Trophoblast cell (in vitro differentiated cells and primary cell): ENCODE measurements around the gene TSPAN9.

Experiments used
- DNase-seq, 2 donors: peaks; one replicate each; pipeline ENCODE4 v3.0.0-alpha.2; 2016
- H2AFZ ChIP-seq: 2 replicates; pipeline ENCODE4 v1.6.1; 2013; ENCODE audit warnings: low read length, moderate library complexity, mild to moderate bottlenecking; ENCODE audit not compliant: insufficient read depth, poor library complexity
- H2AK5ac ChIP-seq: 2 replicates; pipeline ENCODE4 v1.6.1; 2013; ENCODE audit warnings: mild to moderate bottlenecking, low read length
- H2BK120ac ChIP-seq: 2 replicates; pipeline ENCODE4 v1.6.1; 2013; ENCODE audit warnings: low read length, mild to moderate bottlenecking, moderate library complexity; ENCODE audit not compliant: insufficient read depth, poor library complexity
- H2BK12ac ChIP-seq: 2 replicates; pipeline ENCODE4 v1.6.1; 2013; ENCODE audit warnings: mild to moderate bottlenecking, low read length, moderate library complexity
- H2BK5ac ChIP-seq: 2 replicates; pipeline ENCODE4 v1.6.1; 2013; ENCODE audit warnings: low read length, low read depth, moderate library complexity, mild to moderate bottlenecking; ENCODE audit not compliant: poor library complexity
- H3K14ac ChIP-seq: 2 replicates; pipeline ENCODE4 v1.6.1; 2013; ENCODE audit warnings: mild to moderate bottlenecking, low read length
- H3K18ac ChIP-seq: 2 replicates; pipeline ENCODE4 v1.6.1; 2013; ENCODE audit warnings: mild to moderate bottlenecking, low read length
- H3K23ac ChIP-seq: 2 replicates; pipeline ENCODE4 v1.6.1; 2013; ENCODE audit warnings: low read length
- H3K27ac ChIP-seq: 2 replicates; pipeline ENCODE4 v1.5.1; 2013; ENCODE audit warnings: low read depth, mild to moderate bottlenecking, inconsistent platforms, low read length, moderate library complexity
- H3K27me3 ChIP-seq: 2 replicates; pipeline ENCODE4 v1.6.1; 2013; ENCODE audit warnings: inconsistent platforms, mild to moderate bottlenecking, low read length, moderate library complexity; ENCODE audit not compliant: insufficient read depth
- H3K36me3 ChIP-seq, 2 experiments: 1 replicate in 1 of 2; 2 replicates in 1 of 2; pipeline ENCODE4 v1.6.1; 2013; ENCODE audit warnings: low read length in 2 of 2, mild to moderate bottlenecking in 2 of 2, moderate library complexity in 1 of 2; ENCODE audit not compliant: insufficient read depth in 2 of 2, control insufficient read depth in 1 of 2
- H3K4ac ChIP-seq: 2 replicates; pipeline ENCODE4 v1.6.1; 2013; ENCODE audit warnings: low read depth, mild to moderate bottlenecking, low read length, moderate library complexity
- H3K4me1 ChIP-seq, 2 experiments: 1 replicate in 1 of 2; 2 replicates in 1 of 2; pipeline ENCODE4 v1.6.1; 2013; ENCODE audit warnings: low read length in 2 of 2, mild to moderate bottlenecking in 2 of 2, moderate library complexity in 1 of 2; ENCODE audit not compliant: insufficient read depth in 2 of 2, control insufficient read depth in 1 of 2
- H3K4me2 ChIP-seq: 2 replicates; pipeline ENCODE4 v1.6.1; 2013; ENCODE audit warnings: inconsistent platforms, mild to moderate bottlenecking, low read length, moderate library complexity
- H3K4me3 ChIP-seq: 2 replicates; pipeline ENCODE4 v1.5.1; 2013; ENCODE audit warnings: mild to moderate bottlenecking, low read depth, low read length, inconsistent platforms
- H3K79me1 ChIP-seq: one replicate; pipeline ENCODE4 v1.6.1; 2013; ENCODE audit warnings: low read length
- H3K79me2 ChIP-seq: 2 replicates; pipeline ENCODE4 v1.6.1; 2013; ENCODE audit warnings: low read length, mild to moderate bottlenecking; ENCODE audit not compliant: control insufficient read depth, insufficient read depth, poor library complexity
- H3K9ac ChIP-seq: 2 replicates; pipeline ENCODE4 v1.6.1; 2013; ENCODE audit warnings: mild to moderate bottlenecking, low read length
- H3K9me3 ChIP-seq: 2 replicates; pipeline ENCODE4 v1.6.1; 2013; ENCODE audit warnings: low read depth, mild to moderate bottlenecking, control low read depth, inconsistent platforms, low read length; ENCODE audit not compliant: insufficient read depth
- H4K12ac ChIP-seq: 2 replicates; pipeline ENCODE4 v1.6.1; 2013; ENCODE audit warnings: low read depth, mild to moderate bottlenecking, low read length, moderate library complexity
- H4K8ac ChIP-seq: 2 replicates; pipeline ENCODE4 v1.6.1; 2013; ENCODE audit warnings: low read depth, mild to moderate bottlenecking, low read length, moderate library complexity
- H4K91ac ChIP-seq: one replicate; pipeline ENCODE4 v1.6.1; 2013; ENCODE audit warnings: low read depth, mild to moderate bottlenecking, low read length, moderate library complexity
- WGBS: extraction: QIAGEN DNeasy Blood & Tissue Kit; methylation state at CpG from one replicate; pipeline ENCODE4 v1.1.7; 2013; ENCODE audit warnings: missing lambda C conversion rate; ENCODE audit not compliant: insufficient read length, insufficient coverage; ENCODE audit errors: extremely low coverage; 5-methylcytosine and 5-hydroxymethylcytosine counted together

The TSPAN9 gene

DNA sequence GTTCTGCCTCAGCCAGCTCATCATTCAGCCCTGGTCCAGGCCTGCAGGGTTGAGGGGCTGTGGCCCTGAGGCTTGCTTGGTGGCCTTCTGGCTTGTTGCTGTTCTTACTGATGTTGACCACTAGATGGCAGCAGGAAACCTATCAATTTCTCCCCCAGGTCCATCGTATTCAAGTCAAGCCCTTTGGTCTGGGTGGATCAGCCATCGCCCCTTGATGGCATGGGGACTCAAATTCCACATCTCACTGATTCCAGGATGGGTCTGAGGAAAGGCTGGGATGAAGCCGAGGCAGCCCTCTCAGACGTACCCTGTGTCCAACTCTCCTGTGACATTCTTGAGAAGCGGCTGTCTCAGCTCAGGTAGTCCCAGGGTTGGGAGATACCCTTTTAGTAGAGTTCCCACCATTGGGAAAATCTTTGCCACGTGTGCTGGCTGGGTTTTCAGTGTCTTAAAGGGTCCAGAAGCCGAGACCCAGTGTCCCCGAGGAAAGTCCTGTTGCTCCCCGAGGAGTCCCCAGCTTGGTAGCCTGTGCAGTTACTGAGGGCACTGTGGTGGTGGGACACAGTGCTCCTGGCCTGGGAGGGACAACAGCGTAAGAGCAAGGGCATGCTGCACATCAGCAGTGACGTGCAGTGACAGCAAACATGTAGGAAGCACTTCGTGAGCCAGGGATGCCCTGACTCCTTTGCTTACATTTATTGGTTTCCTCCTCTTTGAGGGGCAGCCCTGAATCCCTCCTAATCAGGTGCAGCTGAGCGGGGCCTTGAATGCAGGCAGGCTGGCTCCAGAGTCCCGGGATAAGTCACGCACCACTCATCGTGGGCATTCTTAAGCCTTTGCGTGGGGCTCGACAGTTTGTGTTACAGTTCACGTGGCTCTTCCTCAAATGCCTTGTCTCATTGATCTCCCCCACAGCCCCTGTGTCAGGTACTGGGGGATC, 58.6 kb downstream of the TSPAN9 start:
- Histone ChIP-seq H3K14ac (no peak overlapping the region), H3K27me3 (no peaks in the 10 kb centered on the region), H4K12ac (no peak overlapping the region), H3K18ac (no peak overlapping the region), H2BK5ac (no peak overlapping the region), H2BK120ac (no peak overlapping the region), H3K36me3 (no peaks in the 10 kb centered on the region), H3K9ac (no peak overlapping the region), H4K8ac (no peak overlapping the region), H3K9me3 (peaks cover 3% of the 10 kb centered on the region), H2AFZ (no peak overlapping the region), H3K23ac (no peak overlapping the region), H3K4me1 (peaks cover 0 to 6% of the 10 kb centered on the region in 2 experiments), H3K4me2 (no peak overlapping the region), H3K27ac (no peak overlapping the region), H2BK12ac (no peak overlapping the region), H3K79me1 (no peaks in the 10 kb centered on the region), H4K91ac (no peak overlapping the region), H3K79me2 (no peaks in the 10 kb centered on the region), H2AK5ac (no peak overlapping the region), H3K4me3 (no peak overlapping the region), H3K4ac (no peak overlapping the region)
- DNase-seq, result peak; percentile 38 to 77
- no CpG with 5 or more reads among the region's 19 CpGs for WGBS

DNA sequence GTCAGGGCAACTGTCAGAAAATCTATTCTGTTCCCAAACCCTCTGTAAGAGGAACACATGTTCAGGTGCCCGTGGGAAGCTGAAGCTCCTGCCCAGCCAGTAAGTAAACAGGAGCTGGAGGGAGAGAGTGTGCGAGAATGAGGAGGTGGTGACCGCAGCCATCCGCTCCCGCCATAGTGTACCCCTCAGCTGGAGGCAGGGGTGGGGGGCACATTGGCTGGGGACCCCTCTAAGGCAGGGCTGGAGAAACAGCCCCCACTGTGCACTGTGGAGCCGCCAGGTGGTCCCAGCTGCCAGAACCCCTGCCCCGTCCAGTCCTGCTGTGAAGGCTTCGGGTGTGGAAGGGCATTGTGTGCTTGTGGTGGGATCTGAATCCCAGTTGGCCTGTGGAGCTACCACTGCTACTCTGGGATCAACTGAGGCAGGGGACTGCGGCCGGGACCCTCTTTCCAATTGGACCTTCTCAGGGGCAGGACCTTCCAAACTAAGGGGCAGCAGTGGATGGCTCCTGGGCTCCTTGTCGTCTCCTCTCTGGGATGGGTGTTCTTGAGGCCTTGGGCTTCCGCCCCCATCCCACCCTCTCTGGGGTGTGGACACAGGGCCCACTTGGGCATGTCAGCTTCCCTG, 59.6 kb downstream of the TSPAN9 start:
- no peak overlapping the region for H2BK120ac ChIP-seq
- no peak for DNase-seq
- H3K4me1 ChIP-seq, result peaks cover 0 to 6% of the 10 kb centered on the region in 2 experiments
- no peak overlapping the region for H3K4me2 ChIP-seq
- no peak overlapping the region for H3K27ac ChIP-seq
- H3K9me3 ChIP-seq, result peaks cover 3% of the 10 kb centered on the region
- no peaks in the 10 kb centered on the region for H3K27me3 ChIP-seq
- no peak overlapping the region for H4K91ac ChIP-seq
- H2AFZ ChIP-seq, result no peak overlapping the region
- H3K4ac ChIP-seq, result no peak overlapping the region
- no CpG with 5 or more reads among the region's 12 CpGs for WGBS
- no peaks in the 10 kb centered on the region for H3K79me1 ChIP-seq
- H3K18ac ChIP-seq, result no peak overlapping the region
- H4K12ac ChIP-seq, result no peak overlapping the region
- no peaks in the 10 kb centered on the region for H3K36me3 ChIP-seq
- H3K4me3 ChIP-seq, result no peak overlapping the region
- H3K79me2 ChIP-seq, result no peaks in the 10 kb centered on the region
- H4K8ac ChIP-seq, result no peak overlapping the region
- H2BK5ac ChIP-seq, result no peak overlapping the region
- no peak overlapping the region for H2AK5ac ChIP-seq
- no peak overlapping the region for H3K9ac ChIP-seq
- H3K23ac ChIP-seq, result no peak overlapping the region
- no peak overlapping the region for H3K14ac ChIP-seq
- no peak overlapping the region for H2BK12ac ChIP-seq

DNA sequence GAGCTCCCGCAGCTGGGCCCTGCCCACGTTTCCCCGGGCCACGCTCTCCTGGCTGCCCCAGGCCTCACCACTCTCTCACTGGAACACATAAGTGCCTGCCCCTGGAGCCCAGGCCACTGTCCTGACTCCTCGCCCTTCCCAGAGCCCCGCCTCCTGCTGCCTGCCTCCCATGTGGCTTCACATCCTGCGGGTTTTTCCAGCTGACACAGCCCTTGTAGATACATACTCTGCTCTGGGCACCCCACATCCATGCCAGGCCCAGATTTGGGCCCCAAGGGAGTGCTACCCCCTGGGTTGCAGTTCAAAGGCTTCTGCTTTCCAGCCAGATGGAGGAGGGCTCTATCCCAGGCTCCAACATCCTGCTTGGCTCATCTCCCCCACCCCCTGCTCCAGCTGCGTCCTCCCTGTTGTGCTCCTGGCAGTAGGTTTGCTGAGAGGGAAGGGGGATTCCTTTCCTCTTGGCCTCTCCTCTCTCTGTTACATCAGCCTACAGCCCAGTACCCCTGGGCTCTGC, 60.1 kb downstream of the TSPAN9 start:
- no CpG with 5 or more reads among the region's 8 CpGs for WGBS
- H3K79me2 ChIP-seq, result no peaks in the 10 kb centered on the region

DNA sequence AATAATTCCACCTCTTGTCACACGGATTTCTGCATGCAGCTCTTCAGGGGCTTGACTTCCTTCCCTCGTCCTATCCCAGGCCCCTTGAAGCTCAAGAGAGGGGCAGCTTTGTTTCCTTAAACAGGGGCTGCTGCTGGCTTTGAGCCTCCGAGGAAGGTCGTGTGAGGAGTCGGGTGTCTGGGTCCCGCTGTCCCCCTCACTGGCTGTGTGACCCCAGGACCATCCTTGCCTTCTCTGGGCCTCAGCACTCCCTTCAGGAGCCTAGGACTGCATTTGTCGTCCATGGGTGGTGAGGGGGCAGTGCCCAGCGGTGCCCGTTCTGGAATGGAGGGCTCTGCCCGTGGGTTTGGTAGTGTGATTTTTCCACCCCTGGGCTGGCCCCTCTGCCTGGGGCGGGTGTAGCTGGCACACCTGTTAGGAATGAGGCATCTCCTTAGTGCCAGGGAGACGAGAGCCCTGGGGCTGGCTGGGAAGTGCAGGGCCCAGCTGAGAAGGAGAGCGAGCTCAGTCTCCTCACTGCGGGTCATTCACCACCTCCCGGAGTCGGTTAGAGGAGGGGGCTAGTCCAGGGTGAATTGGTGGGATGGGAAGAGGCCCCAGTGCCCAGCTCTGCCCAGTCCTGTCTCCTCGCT, 60.8 kb downstream of the TSPAN9 start:
- H2BK5ac ChIP-seq, result no peak overlapping the region
- H3K79me2 ChIP-seq, result no peaks in the 10 kb centered on the region
- no peak overlapping the region for H3K23ac ChIP-seq
- H3K4ac ChIP-seq, result no peak overlapping the region
- H2AK5ac ChIP-seq, result no peak overlapping the region
- no peak overlapping the region for H3K4me3 ChIP-seq
- WGBS, result no CpG with 5 or more reads among the region's 17 CpGs
- peaks cover 0 to under 1% of the 10 kb centered on the region in 2 experiments for H3K4me1 ChIP-seq
- H3K79me1 ChIP-seq, result no peaks in the 10 kb centered on the region
- H2BK120ac ChIP-seq, result no peak overlapping the region
- no peak overlapping the region for H3K27ac ChIP-seq
- no peak overlapping the region for H4K8ac ChIP-seq
- H3K9me3 ChIP-seq, result peaks cover 3% of the 10 kb centered on the region
- DNase-seq, result no peak
- no peak overlapping the region for H2BK12ac ChIP-seq
- no peak overlapping the region for H4K12ac ChIP-seq
- H3K9ac ChIP-seq, result no peak overlapping the region
- H3K4me2 ChIP-seq, result no peak overlapping the region
- no peaks in the 10 kb centered on the region for H3K27me3 ChIP-seq
- H3K18ac ChIP-seq, result no peak overlapping the region
- H2AFZ ChIP-seq, result no peak overlapping the region
- no peak overlapping the region for H4K91ac ChIP-seq
- H3K14ac ChIP-seq, result no peak overlapping the region
- no peaks in the 10 kb centered on the region for H3K36me3 ChIP-seq

More for the DNA sequence above, 60.1 kb downstream of the TSPAN9 start:
- Histone ChIP-seq H2BK5ac (no peak overlapping the region), H3K18ac (no peak overlapping the region), H4K91ac (no peak overlapping the region), H3K4me2 (no peak overlapping the region), H3K4ac (no peak overlapping the region), H3K27ac (no peak overlapping the region), H3K23ac (no peak overlapping the region), H3K4me1 (peaks cover 0 to 6% of the 10 kb centered on the region in 2 experiments), H2AK5ac (no peak overlapping the region), H4K12ac (no peak overlapping the region), H2AFZ (no peak overlapping the region), H2BK120ac (no peak overlapping the region), H3K9me3 (peaks cover 3% of the 10 kb centered on the region), H3K79me1 (no peaks in the 10 kb centered on the region), H3K36me3 (no peaks in the 10 kb centered on the region), H4K8ac (no peak overlapping the region), H3K27me3 (no peaks in the 10 kb centered on the region), H3K4me3 (no peak overlapping the region), H3K14ac (no peak overlapping the region), H3K9ac (no peak overlapping the region), H2BK12ac (no peak overlapping the region)
- DNase-seq, result no peak
